K562 (cell line): ENCODE results near the gene TOPORS.

Experiments
- NCOR1 ChIP-seq: fragments of 450-650 bp; IDR thresholded peaks from 2 replicates; pipeline ENCODE4 v1.6.1; 2016; ENCODE audit warnings: mild to moderate bottlenecking, moderate library complexity
- ZNF76 ChIP-seq: fragments of 250-450 bp; sonication (Bioruptor Pico); IDR thresholded peaks from 2 replicates; pipeline ENCODE4 v1.4.0; 2020; ENCODE audit warnings: mild to moderate bottlenecking, moderate library complexity, borderline replicate concordance

- TF ChIP-seq NCOR1 (no peak), ZNF76 (CRISPR knock-in tag) (no peak)
Measured at GRCh38 chr9:32550562-32551275, 1.7 kb downstream of the TOPORS start.
